ENCODE results near the gene OR12D1.

GRCh38 chr6:29368765-29369164, 46.0 kb upstream of the OR12D1 start, which contains the start of gene OR5V1:
- TF ChIP-seq POLR2AphosphoS5 (IDR thresholded peaks at IDR 0.05), result no peak
- no peak for TF ChIP-seq POLR2A (IDR thresholded peaks at IDR 0.05)
- TF ChIP-seq, protein P1, sequence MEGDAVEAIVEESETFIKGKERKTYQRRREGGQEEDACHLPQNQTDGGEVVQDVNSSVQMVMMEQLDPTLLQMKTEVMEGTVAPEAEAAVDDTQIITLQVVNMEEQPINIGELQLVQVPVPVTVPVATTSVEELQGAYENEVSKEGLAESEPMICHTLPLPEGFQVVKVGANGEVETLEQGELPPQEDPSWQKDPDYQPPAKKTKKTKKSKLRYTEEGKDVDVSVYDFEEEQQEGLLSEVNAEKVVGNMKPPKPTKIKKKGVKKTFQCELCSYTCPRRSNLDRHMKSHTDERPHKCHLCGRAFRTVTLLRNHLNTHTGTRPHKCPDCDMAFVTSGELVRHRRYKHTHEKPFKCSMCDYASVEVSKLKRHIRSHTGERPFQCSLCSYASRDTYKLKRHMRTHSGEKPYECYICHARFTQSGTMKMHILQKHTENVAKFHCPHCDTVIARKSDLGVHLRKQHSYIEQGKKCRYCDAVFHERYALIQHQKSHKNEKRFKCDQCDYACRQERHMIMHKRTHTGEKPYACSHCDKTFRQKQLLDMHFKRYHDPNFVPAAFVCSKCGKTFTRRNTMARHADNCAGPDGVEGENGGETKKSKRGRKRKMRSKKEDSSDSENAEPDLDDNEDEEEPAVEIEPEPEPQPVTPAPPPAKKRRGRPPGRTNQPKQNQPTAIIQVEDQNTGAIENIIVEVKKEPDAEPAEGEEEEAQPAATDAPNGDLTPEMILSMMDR (IDR thresholded peaks at IDR 0.05 in 8 of 11, conservative IDR thresholded peaks at IDR 0.05 in 3 of 11), result no peak
